GM12878 (cell line): ENCODE results near the gene NPY4R.
"Not testable (repeated sequence)": the region's sequence is repeated elsewhere in the genome, so short reads cannot be mapped to it uniquely, and the experiment has no call there.

Experiments
- BHLHE40 ChIP-seq, 2 experiments: fragments of 450-650 bp in 1 of 2; IDR thresholded peaks; 2 replicates each; pipeline ENCODE4 v1.6.1; 2011 to 2017; ENCODE audit warnings: low read depth in 2 of 2, borderline replicate concordance in 1 of 2, improper control_type of control experiment in 1 of 2, low read length in 1 of 2, mild to moderate bottlenecking in 1 of 2
- CHD4 ChIP-seq: fragments of 200-600 bp; sonication (generic); IDR thresholded peaks from 2 replicates; pipeline ENCODE4 v1.6.1; 2016; ENCODE audit warnings: mild to moderate bottlenecking
- CREB1 ChIP-seq: IDR thresholded peaks from 2 replicates; pipeline ENCODE4 v1.6.1; 2012; ENCODE audit warnings: low read depth, mild to moderate bottlenecking, inconsistent platforms
- DPF2 ChIP-seq: fragments of 450-650 bp; IDR thresholded peaks from 2 replicates; pipeline ENCODE4 v1.6.1; 2017; ENCODE audit warnings: mild to moderate bottlenecking
- ESRRA ChIP-seq: IDR thresholded peaks from 2 replicates; pipeline ENCODE4 v1.6.1; 2012; ENCODE audit warnings: mild to moderate bottlenecking, low read length, improper control_type of control experiment
- EZH2 ChIP-seq: IDR thresholded peaks from 2 replicates; pipeline ENCODE4 v1.6.1; 2012; ENCODE audit warnings: low read depth, mild to moderate bottlenecking, control low read depth, inconsistent platforms, low read length, borderline replicate concordance; ENCODE audit not compliant: control insufficient read depth
- MYC ChIP-seq: IDR thresholded peaks from 2 replicates; pipeline ENCODE4 v1.6.1; 2011; ENCODE audit warnings: mild to moderate bottlenecking, low read length, moderate library complexity, inconsistent platforms; ENCODE audit not compliant: insufficient read depth, insufficient replicate concordance, insufficient read length, severe bottlenecking
- PAX5 ChIP-seq: IDR thresholded peaks from 2 replicates; pipeline ENCODE4 v1.6.1; 2011; ENCODE audit warnings: low read depth, low read length, borderline replicate concordance
- RELA ChIP-seq: fragments of 450-650 bp; IDR thresholded peaks from 2 replicates; pipeline ENCODE4 v1.8.0; 2014; ENCODE audit warnings: borderline replicate concordance; ENCODE audit not compliant: partially characterized antibody
- SP1 ChIP-seq: IDR thresholded peaks from one replicate; pipeline ENCODE4 v1.6.1; 2011; ENCODE audit warnings: low read depth, low read length
- ZBED1 ChIP-seq: IDR thresholded peaks from 2 replicates; pipeline ENCODE4 v1.6.1; 2016; ENCODE audit warnings: borderline replicate concordance
- TF ChIP-seq, protein P1 (sequence below): IDR thresholded peaks from 2 replicates; pipeline ENCODE4 v1.6.1; 2012; ENCODE audit warnings: mild to moderate bottlenecking, low read depth, low read length
- TF ChIP-seq, protein P2 (sequence below), 3 experiments: IDR thresholded peaks in 2 of 3; conservative IDR thresholded peaks in 1 of 3; 2 replicates each; pipeline ENCODE4 v1.5.1; 2011; ENCODE audit warnings: low read depth in 3 of 3, low read length in 3 of 3, mild to moderate bottlenecking in 3 of 3, control low read depth in 2 of 3, moderate library complexity in 2 of 3, inconsistent platforms in 1 of 3, mixed read lengths in 1 of 3; ENCODE audit not compliant: control insufficient read depth in 2 of 3, insufficient read depth in 1 of 3; ENCODE audit errors: extremely low read depth in 1 of 3
- TF ChIP-seq, protein P3 (sequence below): IDR thresholded peaks from 2 replicates; pipeline ENCODE4 v1.6.1; 2012; ENCODE audit warnings: low read depth, low read length, improper control_type of control experiment

DNA sequence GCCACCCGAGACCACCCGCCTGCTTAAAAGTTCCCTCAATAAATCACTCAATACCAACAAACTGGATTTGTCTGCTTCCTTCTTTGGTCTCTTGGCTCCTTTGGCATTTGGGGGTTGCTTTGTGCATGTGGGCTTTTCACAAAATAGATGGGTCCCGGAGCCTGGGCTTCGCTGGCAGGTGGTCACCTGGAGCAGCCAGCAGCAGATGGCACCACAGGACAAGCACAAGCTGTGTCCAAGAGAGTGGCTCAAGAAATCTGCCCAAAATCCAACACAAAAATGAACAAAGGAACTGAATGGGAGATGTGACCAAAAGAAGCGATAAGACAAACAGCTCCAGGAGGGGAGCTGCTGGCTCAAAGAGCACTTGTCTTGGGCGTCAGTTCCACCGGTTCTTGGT lies 6.2 kb downstream of the NPY4R start:
- TF ChIP-seq ESRRA; BHLHE40 (IDR thresholded peaks at IDR 0.05; ENCODE audit: borderline replicate concordance in 1 of 2, low read depth in 2 of 2, low read length in 1 of 2); SP1; EZH2; ZBED1; MYC; DPF2; RELA; CREB1; CHD4; PAX5: not testable (repeated sequence)
- TF ChIP-seq, protein P1, sequence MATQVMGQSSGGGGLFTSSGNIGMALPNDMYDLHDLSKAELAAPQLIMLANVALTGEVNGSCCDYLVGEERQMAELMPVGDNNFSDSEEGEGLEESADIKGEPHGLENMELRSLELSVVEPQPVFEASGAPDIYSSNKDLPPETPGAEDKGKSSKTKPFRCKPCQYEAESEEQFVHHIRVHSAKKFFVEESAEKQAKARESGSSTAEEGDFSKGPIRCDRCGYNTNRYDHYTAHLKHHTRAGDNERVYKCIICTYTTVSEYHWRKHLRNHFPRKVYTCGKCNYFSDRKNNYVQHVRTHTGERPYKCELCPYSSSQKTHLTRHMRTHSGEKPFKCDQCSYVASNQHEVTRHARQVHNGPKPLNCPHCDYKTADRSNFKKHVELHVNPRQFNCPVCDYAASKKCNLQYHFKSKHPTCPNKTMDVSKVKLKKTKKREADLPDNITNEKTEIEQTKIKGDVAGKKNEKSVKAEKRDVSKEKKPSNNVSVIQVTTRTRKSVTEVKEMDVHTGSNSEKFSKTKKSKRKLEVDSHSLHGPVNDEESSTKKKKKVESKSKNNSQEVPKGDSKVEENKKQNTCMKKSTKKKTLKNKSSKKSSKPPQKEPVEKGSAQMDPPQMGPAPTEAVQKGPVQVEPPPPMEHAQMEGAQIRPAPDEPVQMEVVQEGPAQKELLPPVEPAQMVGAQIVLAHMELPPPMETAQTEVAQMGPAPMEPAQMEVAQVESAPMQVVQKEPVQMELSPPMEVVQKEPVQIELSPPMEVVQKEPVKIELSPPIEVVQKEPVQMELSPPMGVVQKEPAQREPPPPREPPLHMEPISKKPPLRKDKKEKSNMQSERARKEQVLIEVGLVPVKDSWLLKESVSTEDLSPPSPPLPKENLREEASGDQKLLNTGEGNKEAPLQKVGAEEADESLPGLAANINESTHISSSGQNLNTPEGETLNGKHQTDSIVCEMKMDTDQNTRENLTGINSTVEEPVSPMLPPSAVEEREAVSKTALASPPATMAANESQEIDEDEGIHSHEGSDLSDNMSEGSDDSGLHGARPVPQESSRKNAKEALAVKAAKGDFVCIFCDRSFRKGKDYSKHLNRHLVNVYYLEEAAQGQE, result not testable (repeated sequence)
- TF ChIP-seq, protein P2, sequence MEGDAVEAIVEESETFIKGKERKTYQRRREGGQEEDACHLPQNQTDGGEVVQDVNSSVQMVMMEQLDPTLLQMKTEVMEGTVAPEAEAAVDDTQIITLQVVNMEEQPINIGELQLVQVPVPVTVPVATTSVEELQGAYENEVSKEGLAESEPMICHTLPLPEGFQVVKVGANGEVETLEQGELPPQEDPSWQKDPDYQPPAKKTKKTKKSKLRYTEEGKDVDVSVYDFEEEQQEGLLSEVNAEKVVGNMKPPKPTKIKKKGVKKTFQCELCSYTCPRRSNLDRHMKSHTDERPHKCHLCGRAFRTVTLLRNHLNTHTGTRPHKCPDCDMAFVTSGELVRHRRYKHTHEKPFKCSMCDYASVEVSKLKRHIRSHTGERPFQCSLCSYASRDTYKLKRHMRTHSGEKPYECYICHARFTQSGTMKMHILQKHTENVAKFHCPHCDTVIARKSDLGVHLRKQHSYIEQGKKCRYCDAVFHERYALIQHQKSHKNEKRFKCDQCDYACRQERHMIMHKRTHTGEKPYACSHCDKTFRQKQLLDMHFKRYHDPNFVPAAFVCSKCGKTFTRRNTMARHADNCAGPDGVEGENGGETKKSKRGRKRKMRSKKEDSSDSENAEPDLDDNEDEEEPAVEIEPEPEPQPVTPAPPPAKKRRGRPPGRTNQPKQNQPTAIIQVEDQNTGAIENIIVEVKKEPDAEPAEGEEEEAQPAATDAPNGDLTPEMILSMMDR (IDR thresholded peaks at IDR 0.05 in 2 of 3, conservative IDR thresholded peaks at IDR 0.05 in 1 of 3; ENCODE audit: control insufficient read depth in 2 of 3, extremely low read depth in 1 of 3, insufficient read depth in 1 of 3, low read depth in 3 of 3, low read length in 3 of 3), result not testable (repeated sequence)
- TF ChIP-seq, protein P3, sequence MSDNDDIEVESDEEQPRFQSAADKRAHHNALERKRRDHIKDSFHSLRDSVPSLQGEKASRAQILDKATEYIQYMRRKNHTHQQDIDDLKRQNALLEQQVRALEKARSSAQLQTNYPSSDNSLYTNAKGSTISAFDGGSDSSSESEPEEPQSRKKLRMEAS, result not testable (repeated sequence)
